ENCODE measurements around the gene OR4K5.

DNA sequence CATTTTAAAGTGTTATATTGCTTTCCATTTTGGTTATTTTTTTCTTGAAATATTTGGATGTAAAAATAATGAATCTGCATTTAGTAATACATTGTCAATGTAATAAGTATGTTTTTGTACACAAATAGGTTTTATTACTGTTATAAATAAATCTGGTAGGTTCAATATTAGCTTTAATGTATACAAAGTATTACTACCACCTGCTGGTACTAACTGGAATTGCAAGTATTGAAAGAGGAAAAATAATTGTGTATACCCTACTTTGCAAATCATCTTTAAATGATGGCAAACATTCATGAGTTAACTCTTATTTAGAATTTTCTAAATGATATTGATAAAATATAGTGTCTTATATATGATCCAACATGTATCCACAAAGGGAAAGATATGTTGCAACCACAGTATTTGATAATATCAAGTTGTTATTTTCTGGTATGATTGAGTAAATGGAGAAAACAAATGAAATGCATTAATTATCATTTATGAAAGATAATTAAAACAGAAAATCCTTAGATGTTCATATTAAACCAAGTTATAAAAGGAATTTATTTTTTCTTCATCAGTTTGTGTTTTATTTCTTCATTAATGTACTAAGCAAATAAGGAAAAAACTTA, 42.3 kb upstream of the OR4K5 start:
- TF ChIP-seq BHLHE40 (IDR thresholded peaks at IDR 0.05; ENCODE audit: borderline replicate concordance): no peak
- TF ChIP-seq PKNOX1 (IDR thresholded peaks at IDR 0.05): no peak
- no peak for TF ChIP-seq LEF1 (IDR thresholded peaks at IDR 0.05; ENCODE audit: borderline replicate concordance)
- TF ChIP-seq FOXK2 (IDR thresholded peaks at IDR 0.05): no peak
- TF ChIP-seq FOXA1 (IDR thresholded peaks at IDR 0.05): no peak
